ENCODE data around the gene AQP3. TPM values are rescaled to one million over a fixed set of nuclear protein-coding genes. Genes with fewer than 3 reads are reported as not detected.

AQP3 gene
- total and polyA plus RNA-seq, 4 donors, result 43.9 to 218 (median 159) TPM

DNA sequence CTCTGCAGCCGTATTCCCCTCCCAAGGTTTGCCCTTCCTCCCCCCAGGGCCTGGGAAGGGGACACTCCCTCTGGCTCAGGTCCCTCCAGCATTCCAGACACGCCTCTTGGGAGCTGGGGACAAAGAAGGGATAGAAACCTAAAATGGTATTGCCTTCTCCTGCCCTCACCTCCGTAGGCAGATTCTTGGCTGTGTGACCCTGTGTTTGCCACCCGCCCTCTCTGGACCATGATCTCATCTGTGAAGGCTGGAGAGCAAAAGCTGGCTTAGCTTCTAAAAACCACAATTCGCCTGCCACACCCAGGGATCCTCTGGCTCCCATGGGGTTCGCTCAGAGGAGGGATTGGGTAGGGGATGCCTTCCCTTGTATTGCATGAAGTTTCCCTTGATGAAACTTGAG is 7.7 kb downstream of the AQP3 start:
- Histone ChIP-seq H3K4me1 (ENCODE audit: control insufficient read depth in 5 of 5, insufficient read depth in 5 of 5, low read length in 5 of 5) (peaks cover 0 to 6% (median 0%) of the 10 kb centered on the region in 5 donors), H3K9me3 (ENCODE audit: control insufficient read depth in 4 of 4, insufficient read depth in 3 of 4, low read length in 3 of 4) (no peaks in the 10 kb centered on the region), H3K9ac (ENCODE audit: insufficient read depth in 1 of 2, low read length in 2 of 2) (no peak overlapping the region), H3K4me3 (no peak overlapping the region), H3K36me3 (ENCODE audit: control insufficient read depth in 4 of 4, insufficient read depth in 4 of 4, low read length in 4 of 4) (peaks cover 0 to 21% (median 0%) of the 10 kb centered on the region in 4 donors), H3K27ac (ENCODE audit: low read depth in 1 of 2, low read length in 1 of 2) (peak overlapping the region in 1 of 2 donors; percentile 8), H3K27me3 (ENCODE audit: control insufficient read depth in 3 of 3, insufficient read depth in 3 of 3, low read length in 2 of 3) (no peaks in the 10 kb centered on the region)
- no peak for ATAC-seq (ENCODE audit: insufficient read depth, low FRiP score)
- no peak for DNase-seq
- WGBS, 2 donors, result 56 to 84% methylated on average over 6 of the region's 6 CpGs
- TF ChIP-seq, protein P1, sequence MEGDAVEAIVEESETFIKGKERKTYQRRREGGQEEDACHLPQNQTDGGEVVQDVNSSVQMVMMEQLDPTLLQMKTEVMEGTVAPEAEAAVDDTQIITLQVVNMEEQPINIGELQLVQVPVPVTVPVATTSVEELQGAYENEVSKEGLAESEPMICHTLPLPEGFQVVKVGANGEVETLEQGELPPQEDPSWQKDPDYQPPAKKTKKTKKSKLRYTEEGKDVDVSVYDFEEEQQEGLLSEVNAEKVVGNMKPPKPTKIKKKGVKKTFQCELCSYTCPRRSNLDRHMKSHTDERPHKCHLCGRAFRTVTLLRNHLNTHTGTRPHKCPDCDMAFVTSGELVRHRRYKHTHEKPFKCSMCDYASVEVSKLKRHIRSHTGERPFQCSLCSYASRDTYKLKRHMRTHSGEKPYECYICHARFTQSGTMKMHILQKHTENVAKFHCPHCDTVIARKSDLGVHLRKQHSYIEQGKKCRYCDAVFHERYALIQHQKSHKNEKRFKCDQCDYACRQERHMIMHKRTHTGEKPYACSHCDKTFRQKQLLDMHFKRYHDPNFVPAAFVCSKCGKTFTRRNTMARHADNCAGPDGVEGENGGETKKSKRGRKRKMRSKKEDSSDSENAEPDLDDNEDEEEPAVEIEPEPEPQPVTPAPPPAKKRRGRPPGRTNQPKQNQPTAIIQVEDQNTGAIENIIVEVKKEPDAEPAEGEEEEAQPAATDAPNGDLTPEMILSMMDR (IDR thresholded peaks at IDR 0.05; ENCODE audit: control extremely low read depth, extremely low read depth), result no peak

DNA sequence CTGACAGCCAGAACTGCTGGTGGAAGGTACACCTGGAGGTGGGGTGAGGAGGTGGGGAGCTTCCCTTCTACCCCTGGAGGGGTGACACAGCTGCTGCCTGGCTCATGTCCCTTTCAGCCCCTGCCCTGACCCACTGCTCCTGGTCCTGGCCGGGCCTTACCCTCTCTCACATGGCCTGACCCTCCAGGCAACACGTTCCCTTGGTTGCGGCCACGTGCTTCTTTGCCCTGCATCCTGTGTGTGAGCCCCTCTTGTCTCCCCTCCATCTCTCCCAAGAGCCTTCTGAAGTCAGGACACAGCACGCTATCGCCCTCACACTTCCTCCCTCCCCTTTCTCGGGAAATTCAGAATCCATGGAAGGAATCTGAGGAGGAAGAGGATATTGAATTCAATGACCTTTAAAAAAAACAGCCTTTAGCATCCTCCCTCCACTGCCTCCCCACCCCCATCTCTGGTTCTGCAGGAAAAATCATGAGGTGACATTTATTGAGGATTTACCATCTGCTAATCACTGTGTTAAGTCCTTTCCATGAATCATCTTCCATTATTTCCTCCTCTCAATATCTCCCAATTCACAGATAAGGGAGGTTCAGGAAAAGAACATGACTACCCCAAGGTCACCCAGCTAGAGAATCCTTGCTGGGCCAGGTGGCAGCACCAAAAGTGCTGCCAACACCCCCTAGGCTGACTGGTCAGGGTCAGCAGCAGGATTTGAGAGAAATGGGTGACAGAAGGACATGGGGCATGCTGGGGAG is 8.3 kb downstream of the AQP3 start:
- 62 to 71% methylated on average over 7 of the region's 7 CpGs for WGBS, 2 donors
- no peak for DNase-seq
- Histone ChIP-seq H3K27me3 (ENCODE audit: control insufficient read depth in 3 of 3, insufficient read depth in 3 of 3, low read length in 2 of 3) (no peaks in the 10 kb centered on the region), H3K9ac (ENCODE audit: insufficient read depth in 1 of 2, low read length in 2 of 2) (no peak overlapping the region), H3K27ac (ENCODE audit: low read depth in 1 of 2, low read length in 1 of 2) (peak overlapping the region in 1 of 2 donors; percentile 8), H3K36me3 (ENCODE audit: control insufficient read depth in 4 of 4, insufficient read depth in 4 of 4, low read length in 4 of 4) (peaks cover 0 to 21% (median 0%) of the 10 kb centered on the region in 4 donors), H3K4me1 (ENCODE audit: control insufficient read depth in 5 of 5, insufficient read depth in 5 of 5, low read length in 5 of 5) (peaks cover 0 to 6% (median 0%) of the 10 kb centered on the region in 5 donors), H3K9me3 (ENCODE audit: control insufficient read depth in 4 of 4, insufficient read depth in 3 of 4, low read length in 3 of 4) (no peaks in the 10 kb centered on the region), H3K4me3 (no peak overlapping the region)
- no peak for ATAC-seq (ENCODE audit: insufficient read depth, low FRiP score)
- TF ChIP-seq, protein P1 (IDR thresholded peaks at IDR 0.05; ENCODE audit: control extremely low read depth, extremely low read depth), result no peak

DNA sequence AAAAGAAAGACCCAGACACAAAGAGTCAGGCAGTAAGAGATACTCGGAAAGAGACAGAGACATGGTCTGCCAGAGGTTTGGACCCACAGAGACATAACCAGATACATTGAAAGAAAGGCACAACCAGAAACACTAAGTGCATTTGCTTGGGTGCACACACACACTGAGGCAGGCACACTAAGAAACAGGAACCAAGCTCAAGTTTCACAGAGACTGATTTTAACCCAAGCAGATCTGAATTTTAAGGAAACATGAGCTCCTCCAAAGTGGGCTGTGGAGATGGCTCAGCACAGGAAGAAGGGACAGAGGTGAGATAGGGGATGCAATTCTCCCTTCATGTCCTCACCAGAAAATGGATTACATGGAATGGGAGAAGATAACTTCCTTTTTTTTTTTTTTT is 9.5 kb downstream of the AQP3 start:
- TF ChIP-seq, protein P1 (IDR thresholded peaks at IDR 0.05; ENCODE audit: control extremely low read depth, extremely low read depth), result no peak
- Histone ChIP-seq H3K9me3 (ENCODE audit: control insufficient read depth in 4 of 4, insufficient read depth in 3 of 4, low read length in 3 of 4) (no peaks in the 10 kb centered on the region), H3K27me3 (ENCODE audit: control insufficient read depth in 3 of 3, insufficient read depth in 3 of 3, low read length in 2 of 3) (no peaks in the 10 kb centered on the region), H3K9ac (ENCODE audit: insufficient read depth in 1 of 2, low read length in 2 of 2) (no peak overlapping the region), H3K4me3 (no peak overlapping the region), H3K4me1 (ENCODE audit: control insufficient read depth in 5 of 5, insufficient read depth in 5 of 5, low read length in 5 of 5) (peaks cover 0 to 6% (median 0%) of the 10 kb centered on the region in 5 donors), H3K27ac (ENCODE audit: low read depth in 1 of 2, low read length in 1 of 2) (no peak overlapping the region), H3K36me3 (ENCODE audit: control insufficient read depth in 4 of 4, insufficient read depth in 4 of 4, low read length in 4 of 4) (peaks cover 0 to 12% (median 0%) of the 10 kb centered on the region in 4 donors)
- ATAC-seq (ENCODE audit: insufficient read depth, low FRiP score) (no peak), DNase-seq (no peak)
- 93 to 94% methylated on average over 1 of the region's 1 CpG for WGBS, 2 donors

Measured in lung (tissue), 12 donors.